GM12891 (cell line): ENCODE data around the gene SDC3.

Experiments
- POLR2A ChIP-seq: IDR thresholded peaks from 2 replicates; pipeline ENCODE4 v1.6.1; 2011; ENCODE audit warnings: low read depth, low read length, control low read depth
- POLR2AphosphoS5 ChIP-seq: IDR thresholded peaks from 2 replicates; pipeline ENCODE4 v1.6.1; 2011; ENCODE audit warnings: low read depth, low read length, control low read depth
- POU2F2 ChIP-seq: IDR thresholded peaks from 2 replicates; pipeline ENCODE4 v1.6.1; 2011; ENCODE audit warnings: low read depth, mild to moderate bottlenecking, control low read depth, low read length, moderate library complexity
- SPI1 ChIP-seq: IDR thresholded peaks from 2 replicates; pipeline ENCODE4 v1.6.1; 2011; ENCODE audit warnings: low read depth, low read length, control low read depth
- TAF1 ChIP-seq: IDR thresholded peaks from 2 replicates; pipeline ENCODE4 v1.6.1; 2011; ENCODE audit warnings: low read depth, low read length, control low read depth

DNA sequence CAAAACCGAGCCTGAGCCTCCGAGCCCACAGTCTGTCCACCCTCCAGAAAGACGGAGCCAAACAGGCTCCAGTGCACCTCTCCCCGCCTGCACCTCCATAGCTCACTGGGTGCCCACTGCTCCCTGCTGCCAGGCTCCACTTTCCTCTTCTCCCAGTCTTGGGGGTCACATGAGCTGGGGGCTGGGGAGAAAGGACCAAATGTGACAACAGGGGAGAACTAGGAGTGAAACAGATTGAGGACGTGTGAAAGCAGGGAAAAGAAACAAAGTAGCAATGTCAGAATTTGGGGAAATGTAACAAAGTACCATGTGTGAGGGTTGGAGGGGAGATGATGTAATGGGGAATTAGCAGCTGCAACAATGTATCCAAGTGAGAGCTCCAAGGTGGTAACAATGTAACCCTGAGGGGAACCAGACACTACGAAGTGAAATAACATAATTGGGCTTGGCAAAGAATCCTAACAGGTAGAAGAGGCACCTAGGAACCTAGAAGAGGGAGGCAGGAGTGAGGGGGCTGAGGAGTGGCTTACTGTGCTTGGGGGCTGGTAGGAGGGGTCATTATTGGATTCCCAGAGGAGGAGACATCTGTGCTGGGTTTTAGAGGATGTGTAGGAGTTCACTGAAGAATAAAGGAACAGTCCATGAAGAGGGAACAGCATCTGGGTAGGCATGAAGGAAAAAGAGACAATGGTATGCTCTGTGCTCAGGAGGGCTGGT, 12.5 kb downstream of the SDC3 start:
- no peak for TF ChIP-seq POLR2AphosphoS5
- TF ChIP-seq POLR2A, result no peak
- TF ChIP-seq TAF1, result no peak
- no peak for TF ChIP-seq SPI1
- no peak for TF ChIP-seq POU2F2
